SK-N-SH treated with all-trans-retinoic acid at 6 μM for 48 hours (cell line): Measurements from ENCODE around the gene NME9.

Experiments
- ARNTL ChIP-seq: fragments of 450-650 bp; formaldehyde crosslinking; IDR thresholded peaks from 2 replicates; pipeline ENCODE4 v1.5.0; 2020; ENCODE audit warnings: low read depth, mild to moderate bottlenecking, moderate library complexity, borderline replicate concordance
- ESRRG ChIP-seq: fragments of 250-450 bp; sonication (Bioruptor Pico); IDR thresholded peaks from 2 replicates; pipeline ENCODE4 v1.6.1; 2021; ENCODE audit warnings: mild to moderate bottlenecking
- GLIS3 ChIP-seq: fragments of 250-450 bp; sonication (Bioruptor Pico); IDR thresholded peaks from 2 replicates; pipeline ENCODE4 v1.5.0; 2020; ENCODE audit warnings: mild to moderate bottlenecking, moderate library complexity
- ISL1 ChIP-seq: fragments of 250-450 bp; sonication (Bioruptor Pico); IDR thresholded peaks from 2 replicates; pipeline ENCODE4 v2.1.2; 2022; ENCODE audit warnings: mild to moderate bottlenecking, moderate library complexity
- PPARA ChIP-seq: fragments of 250-450 bp; sonication (Bioruptor Pico); IDR thresholded peaks from 2 replicates; pipeline ENCODE4 v1.5.0; 2020; ENCODE audit warnings: mild to moderate bottlenecking, borderline replicate concordance
- TCF4 ChIP-seq: fragments of 250-450 bp; sonication (Bioruptor Pico); IDR thresholded peaks from 2 replicates; pipeline ENCODE4 v1.8.0; 2021; ENCODE audit warnings: mild to moderate bottlenecking, moderate library complexity, borderline replicate concordance
- TOX ChIP-seq: fragments of 250-450 bp; sonication (Bioruptor Pico); IDR thresholded peaks from 2 replicates; pipeline ENCODE4 v1.8.0; 2021; ENCODE audit warnings: mild to moderate bottlenecking, moderate library complexity, borderline replicate concordance
- ZFP30 ChIP-seq: fragments of 450-650 bp; formaldehyde crosslinking; IDR thresholded peaks from 2 replicates; pipeline ENCODE4 v1.5.0; 2022; ENCODE audit warnings: mild to moderate bottlenecking, moderate library complexity
- ZNF70 ChIP-seq: fragments of 450-650 bp; formaldehyde crosslinking; IDR thresholded peaks from 2 replicates; pipeline ENCODE4 v1.5.0; 2020; ENCODE audit warnings: mild to moderate bottlenecking, moderate library complexity
- TF ChIP-seq, protein P1 (sequence below): fragments of 250-450 bp; sonication (Bioruptor Pico); IDR thresholded peaks from 2 replicates; pipeline ENCODE4 v1.5.0; 2020; ENCODE audit warnings: mild to moderate bottlenecking, moderate library complexity
- TF ChIP-seq, protein P2 (sequence below): fragments of 250-450 bp; sonication (Bioruptor Pico); IDR thresholded peaks from 2 replicates; pipeline ENCODE4 v1.5.1; 2020; ENCODE audit warnings: low read depth, mild to moderate bottlenecking, moderate library complexity
- TF ChIP-seq, protein P3 (sequence below): fragments of 250-450 bp; sonication (Bioruptor Pico); IDR thresholded peaks from 2 replicates; pipeline ENCODE4 v1.5.1; 2021; ENCODE audit warnings: mild to moderate bottlenecking, moderate library complexity
- TF ChIP-seq, protein P4 (sequence below): fragments of 250-450 bp; sonication (Bioruptor Pico); IDR thresholded peaks from 2 replicates; pipeline ENCODE4 v1.8.0; 2020; ENCODE audit warnings: mild to moderate bottlenecking, moderate library complexity, borderline replicate concordance

DNA sequence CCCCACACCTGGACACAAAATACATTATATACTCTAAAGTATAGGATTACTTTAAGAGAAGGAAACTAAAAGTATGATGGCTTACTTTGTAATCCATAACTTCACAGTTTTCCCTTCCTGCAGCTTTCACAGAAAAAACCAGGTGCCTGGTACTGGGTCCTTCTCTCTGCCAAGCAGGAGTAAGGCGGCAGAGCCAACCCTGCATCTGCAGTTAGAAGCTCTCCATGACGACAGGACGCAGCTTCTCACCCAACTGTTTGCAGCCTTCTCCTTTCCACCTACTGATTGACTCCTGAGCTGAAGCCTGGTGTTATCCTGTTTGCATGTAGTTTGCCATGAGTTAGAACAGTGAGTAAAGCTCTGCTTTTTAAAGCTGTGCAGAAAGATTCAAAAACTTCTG lies 25.4 kb upstream of the NME9 start:
- no peak for TF ChIP-seq TOX (CRISPR knock-in tag)
- TF ChIP-seq, protein P1, sequence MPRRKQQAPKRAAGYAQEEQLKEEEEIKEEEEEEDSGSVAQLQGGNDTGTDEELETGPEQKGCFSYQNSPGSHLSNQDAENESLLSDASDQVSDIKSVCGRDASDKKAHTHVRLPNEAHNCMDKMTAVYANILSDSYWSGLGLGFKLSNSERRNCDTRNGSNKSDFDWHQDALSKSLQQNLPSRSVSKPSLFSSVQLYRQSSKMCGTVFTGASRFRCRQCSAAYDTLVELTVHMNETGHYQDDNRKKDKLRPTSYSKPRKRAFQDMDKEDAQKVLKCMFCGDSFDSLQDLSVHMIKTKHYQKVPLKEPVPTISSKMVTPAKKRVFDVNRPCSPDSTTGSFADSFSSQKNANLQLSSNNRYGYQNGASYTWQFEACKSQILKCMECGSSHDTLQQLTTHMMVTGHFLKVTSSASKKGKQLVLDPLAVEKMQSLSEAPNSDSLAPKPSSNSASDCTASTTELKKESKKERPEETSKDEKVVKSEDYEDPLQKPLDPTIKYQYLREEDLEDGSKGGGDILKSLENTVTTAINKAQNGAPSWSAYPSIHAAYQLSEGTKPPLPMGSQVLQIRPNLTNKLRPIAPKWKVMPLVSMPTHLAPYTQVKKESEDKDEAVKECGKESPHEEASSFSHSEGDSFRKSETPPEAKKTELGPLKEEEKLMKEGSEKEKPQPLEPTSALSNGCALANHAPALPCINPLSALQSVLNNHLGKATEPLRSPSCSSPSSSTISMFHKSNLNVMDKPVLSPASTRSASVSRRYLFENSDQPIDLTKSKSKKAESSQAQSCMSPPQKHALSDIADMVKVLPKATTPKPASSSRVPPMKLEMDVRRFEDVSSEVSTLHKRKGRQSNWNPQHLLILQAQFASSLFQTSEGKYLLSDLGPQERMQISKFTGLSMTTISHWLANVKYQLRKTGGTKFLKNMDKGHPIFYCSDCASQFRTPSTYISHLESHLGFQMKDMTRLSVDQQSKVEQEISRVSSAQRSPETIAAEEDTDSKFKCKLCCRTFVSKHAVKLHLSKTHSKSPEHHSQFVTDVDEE (CRISPR knock-in tag) = no peak
- no peak for TF ChIP-seq ESRRG (CRISPR knock-in tag)
- no peak for TF ChIP-seq ZNF70 (CRISPR knock-in tag)
- TF ChIP-seq ZFP30 (CRISPR knock-in tag) = no peak
- TF ChIP-seq ARNTL (CRISPR knock-in tag) = no peak
- no peak for TF ChIP-seq GLIS3
- TF ChIP-seq ISL1 (CRISPR knock-in tag) = no peak
- TF ChIP-seq PPARA (CRISPR knock-in tag) = no peak
- TF ChIP-seq, protein P2, sequence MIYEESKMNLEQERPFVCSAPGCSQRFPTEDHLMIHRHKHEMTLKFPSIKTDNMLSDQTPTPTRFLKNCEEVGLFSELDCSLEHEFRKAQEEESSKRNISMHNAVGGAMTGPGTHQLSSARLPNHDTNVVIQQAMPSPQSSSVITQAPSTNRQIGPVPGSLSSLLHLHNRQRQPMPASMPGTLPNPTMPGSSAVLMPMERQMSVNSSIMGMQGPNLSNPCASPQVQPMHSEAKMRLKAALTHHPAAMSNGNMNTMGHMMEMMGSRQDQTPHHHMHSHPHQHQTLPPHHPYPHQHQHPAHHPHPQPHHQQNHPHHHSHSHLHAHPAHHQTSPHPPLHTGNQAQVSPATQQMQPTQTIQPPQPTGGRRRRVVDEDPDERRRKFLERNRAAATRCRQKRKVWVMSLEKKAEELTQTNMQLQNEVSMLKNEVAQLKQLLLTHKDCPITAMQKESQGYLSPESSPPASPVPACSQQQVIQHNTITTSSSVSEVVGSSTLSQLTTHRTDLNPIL (CRISPR knock-in tag) = no peak
- TF ChIP-seq TCF4 = no peak
- TF ChIP-seq, protein P3, sequence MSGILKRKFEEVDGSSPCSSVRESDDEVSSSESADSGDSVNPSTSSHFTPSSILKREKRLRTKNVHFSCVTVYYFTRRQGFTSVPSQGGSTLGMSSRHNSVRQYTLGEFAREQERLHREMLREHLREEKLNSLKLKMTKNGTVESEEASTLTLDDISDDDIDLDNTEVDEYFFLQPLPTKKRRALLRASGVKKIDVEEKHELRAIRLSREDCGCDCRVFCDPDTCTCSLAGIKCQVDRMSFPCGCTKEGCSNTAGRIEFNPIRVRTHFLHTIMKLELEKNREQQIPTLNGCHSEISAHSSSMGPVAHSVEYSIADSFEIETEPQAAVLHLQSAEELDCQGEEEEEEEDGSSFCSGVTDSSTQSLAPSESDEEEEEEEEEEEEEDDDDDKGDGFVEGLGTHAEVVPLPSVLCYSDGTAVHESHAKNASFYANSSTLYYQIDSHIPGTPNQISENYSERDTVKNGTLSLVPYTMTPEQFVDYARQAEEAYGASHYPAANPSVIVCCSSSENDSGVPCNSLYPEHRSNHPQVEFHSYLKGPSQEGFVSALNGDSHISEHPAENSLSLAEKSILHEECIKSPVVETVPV = no peak
- TF ChIP-seq, protein P4, sequence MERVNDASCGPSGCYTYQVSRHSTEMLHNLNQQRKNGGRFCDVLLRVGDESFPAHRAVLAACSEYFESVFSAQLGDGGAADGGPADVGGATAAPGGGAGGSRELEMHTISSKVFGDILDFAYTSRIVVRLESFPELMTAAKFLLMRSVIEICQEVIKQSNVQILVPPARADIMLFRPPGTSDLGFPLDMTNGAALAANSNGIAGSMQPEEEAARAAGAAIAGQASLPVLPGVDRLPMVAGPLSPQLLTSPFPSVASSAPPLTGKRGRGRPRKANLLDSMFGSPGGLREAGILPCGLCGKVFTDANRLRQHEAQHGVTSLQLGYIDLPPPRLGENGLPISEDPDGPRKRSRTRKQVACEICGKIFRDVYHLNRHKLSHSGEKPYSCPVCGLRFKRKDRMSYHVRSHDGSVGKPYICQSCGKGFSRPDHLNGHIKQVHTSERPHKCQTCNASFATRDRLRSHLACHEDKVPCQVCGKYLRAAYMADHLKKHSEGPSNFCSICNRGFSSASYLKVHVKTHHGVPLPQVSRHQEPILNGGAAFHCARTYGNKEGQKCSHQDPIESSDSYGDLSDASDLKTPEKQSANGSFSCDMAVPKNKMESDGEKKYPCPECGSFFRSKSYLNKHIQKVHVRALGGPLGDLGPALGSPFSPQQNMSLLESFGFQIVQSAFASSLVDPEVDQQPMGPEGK (CRISPR knock-in tag) = no peak
